RCC 7860 (cell line): ENCODE data around the gene DEXI.
A peak's percentile ranks its signal among the peaks of the same experiment; 100 is the strongest.

ENCODE experiments used
- DNase-seq: peaks from one replicate; pipeline ENCODE4 v3.0.0-alpha.2; 2015; ENCODE audit warnings: low spot score
- FAIRE-seq: peaks from 2 replicates; lab custom pipeline; 2012; peaks lifted over from hg19 to GRCh38; lab: Jason Lieb, UNC

Gene DEXI

DNA sequence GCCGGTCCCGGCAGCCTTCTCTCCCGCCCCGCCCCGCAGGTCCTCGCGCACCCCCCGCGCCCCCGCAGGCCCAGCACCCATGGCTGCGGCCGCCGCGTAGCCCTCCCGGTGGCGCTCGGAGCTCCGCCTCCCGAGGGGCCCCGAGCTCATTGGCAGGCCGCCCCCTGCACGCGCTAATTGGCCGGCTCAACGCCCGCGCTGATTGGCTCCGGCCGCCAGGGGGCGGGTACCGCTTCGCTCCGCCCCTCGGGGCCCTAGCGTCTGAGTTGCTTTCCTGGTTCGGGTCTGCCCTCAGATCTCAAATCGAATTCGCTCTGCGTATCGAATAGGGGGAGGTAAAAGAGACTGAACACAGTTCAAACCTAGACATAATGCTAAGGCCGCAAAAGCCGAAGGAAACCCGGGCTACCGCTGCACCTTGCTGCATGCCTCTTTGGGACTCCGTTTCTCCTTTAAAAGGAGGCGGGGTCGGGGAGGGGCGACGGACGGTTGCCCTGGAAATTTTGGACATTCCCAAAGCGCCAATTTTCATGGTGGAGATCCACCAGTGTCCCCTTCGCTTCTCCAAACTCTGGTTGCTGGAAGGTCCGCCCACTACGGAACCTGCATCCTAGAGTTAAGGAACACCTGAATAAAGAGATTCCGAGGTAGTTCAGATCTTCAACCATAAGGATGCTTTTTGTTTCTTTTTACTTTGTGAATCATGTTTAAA lies at the start of gene DEXI:
Gene DEXI (minus strand): TSS at position 117 of the 712 bp plus-strand sequence. CDS start 463 bp downstream, outside the sequence.
- FAIRE-seq (no peak), DNase-seq (peak; percentile 82)

DNA sequence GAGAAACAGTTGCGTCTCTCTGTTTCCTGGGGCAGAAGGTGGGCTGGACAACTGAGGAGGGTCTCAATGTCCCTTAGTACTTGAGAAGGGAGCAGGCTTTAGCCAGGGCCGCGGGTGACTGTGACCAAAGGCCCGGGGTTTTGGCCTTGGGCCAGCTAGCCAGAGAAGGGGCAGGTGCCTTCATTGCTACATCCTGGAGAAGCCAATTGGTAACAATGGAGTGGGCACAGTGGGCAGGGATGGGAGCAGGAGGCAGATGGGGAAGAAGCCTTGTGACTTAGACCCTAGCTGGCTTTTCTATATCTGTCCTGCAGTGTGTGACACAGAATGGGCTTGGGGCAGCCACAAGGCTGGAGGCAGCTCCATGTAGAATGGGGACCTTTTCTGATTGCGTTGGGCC lies 48.1 kb upstream of the DEXI start:
- DNase-seq (no peak), FAIRE-seq (no peak)

GRCh38 chr16:10989559-10989958 lies 47.3 kb upstream of the DEXI start:
- no peak for DNase-seq
- no peak for FAIRE-seq

GRCh38 chr16:10988879-10989278 lies 46.6 kb upstream of the DEXI start:
- no peak for FAIRE-seq

DNA sequence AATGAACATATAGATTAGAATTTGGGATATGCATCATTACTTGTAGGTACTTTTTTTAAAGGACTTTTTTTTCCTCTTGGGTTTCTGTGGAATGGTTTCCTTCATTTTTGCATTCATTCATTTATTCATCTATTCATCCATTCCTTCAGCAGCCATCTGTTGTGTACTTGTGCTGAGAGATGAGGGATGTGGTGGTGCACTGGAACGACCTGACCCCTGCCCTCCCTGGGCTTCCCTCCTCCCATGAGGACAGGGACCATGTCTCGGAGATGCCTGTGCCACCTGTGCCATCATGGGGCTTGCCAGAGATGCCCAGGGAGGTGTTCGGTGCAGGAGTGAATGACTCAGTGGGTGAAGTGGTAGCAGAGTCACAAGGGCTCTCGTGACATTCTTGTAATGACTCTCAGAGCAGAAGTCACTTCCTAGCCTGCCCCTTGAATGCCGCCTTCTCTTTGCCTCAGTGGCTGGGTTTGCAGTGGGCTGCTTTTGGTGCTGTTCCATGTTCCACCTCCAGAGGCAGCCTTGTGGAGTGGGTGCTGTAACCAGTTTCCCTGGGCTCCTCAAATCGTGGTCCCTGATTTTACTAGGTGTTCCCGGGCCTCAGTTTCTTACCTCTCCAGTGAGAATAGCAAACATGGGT lies 46.0 kb upstream of the DEXI start:
- no peak for FAIRE-seq

More at GRCh38 chr16:10988879-10989278, 46.6 kb upstream of the DEXI start:
- no peak for DNase-seq

GRCh38 chr16:10987361-10988163 lies 45.3 kb upstream of the DEXI start:
- DNase-seq (no peak), FAIRE-seq (no peak)

More for the DNA sequence above, 46.0 kb upstream of the DEXI start:
- no peak for DNase-seq

- DNase-seq: peak; percentile 69
- FAIRE-seq: no peak
These were observed 42.2 kb upstream of the DEXI start for GRCh38 chr16:10984509-10984908.

DNA sequence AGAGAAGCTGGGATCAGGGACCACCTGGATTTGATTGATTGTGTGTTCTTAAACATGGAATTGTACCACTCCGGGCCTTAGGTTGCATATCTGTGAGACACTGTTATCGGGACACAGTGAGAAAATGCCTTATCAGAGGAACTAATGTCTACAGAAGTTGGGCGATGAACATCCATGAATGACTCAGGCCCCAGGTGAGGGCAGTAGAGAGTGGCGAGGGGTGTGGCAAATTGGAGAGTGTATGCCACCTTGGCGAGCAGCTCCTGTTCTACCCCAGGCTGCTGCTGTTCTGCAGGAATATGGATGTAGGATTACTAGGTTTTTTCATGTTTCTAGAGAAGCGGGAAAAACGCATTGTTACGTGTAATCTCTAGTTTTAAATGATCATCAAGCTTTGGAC lies 40.9 kb upstream of the DEXI start:
- DNase-seq (no peak), FAIRE-seq (no peak)

- FAIRE-seq (no peak), DNase-seq (no peak)
These were observed 40.3 kb upstream of the DEXI start for GRCh38 chr16:10982465-10983150.

DNA sequence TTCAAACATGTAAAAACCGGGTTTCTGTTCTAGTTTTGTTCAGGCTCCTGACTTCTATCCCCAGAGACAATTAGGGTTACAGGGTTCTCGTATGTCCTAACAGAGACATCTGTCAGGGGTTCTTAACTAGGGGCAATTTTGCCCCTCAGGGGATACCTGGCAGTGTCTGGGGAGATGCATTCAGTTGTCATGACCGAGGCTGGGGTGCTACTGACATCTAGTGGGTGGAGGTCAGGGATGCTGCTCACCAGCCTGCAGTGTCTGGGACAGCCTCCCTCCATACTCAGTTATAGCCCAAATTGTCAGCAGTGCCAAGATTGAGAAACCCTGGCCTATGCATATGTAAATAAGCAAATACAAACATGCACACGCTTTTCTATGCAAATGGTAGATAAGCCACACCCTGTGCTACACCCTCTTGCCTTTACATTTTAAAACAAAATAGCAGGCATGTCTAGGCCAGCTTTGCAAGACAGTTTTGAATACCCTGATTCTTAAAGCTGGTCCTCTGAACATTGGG lies 39.5 kb upstream of the DEXI start:
- DNase-seq (no peak), FAIRE-seq (no peak)

DNA sequence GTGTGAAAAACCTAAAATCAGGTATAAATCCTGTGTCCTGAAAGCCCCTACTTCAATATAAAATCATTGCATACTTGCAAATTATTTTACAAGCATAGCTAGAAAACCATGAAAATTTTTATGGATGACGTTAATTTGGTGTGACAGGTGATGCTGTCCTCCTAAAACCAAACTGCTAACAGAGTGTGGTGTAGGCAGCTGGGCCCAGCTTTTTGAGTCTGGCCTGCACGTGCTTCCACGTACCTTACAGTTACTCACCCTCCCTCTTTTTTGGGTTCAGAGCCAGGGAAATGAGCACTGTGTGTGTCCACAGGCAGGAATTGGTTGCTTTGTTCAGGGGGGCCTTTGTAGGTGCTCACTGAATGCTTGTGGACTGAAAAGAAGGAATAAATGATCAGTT lies 38.5 kb upstream of the DEXI start:
- no peak for FAIRE-seq
- no peak for DNase-seq

DNA sequence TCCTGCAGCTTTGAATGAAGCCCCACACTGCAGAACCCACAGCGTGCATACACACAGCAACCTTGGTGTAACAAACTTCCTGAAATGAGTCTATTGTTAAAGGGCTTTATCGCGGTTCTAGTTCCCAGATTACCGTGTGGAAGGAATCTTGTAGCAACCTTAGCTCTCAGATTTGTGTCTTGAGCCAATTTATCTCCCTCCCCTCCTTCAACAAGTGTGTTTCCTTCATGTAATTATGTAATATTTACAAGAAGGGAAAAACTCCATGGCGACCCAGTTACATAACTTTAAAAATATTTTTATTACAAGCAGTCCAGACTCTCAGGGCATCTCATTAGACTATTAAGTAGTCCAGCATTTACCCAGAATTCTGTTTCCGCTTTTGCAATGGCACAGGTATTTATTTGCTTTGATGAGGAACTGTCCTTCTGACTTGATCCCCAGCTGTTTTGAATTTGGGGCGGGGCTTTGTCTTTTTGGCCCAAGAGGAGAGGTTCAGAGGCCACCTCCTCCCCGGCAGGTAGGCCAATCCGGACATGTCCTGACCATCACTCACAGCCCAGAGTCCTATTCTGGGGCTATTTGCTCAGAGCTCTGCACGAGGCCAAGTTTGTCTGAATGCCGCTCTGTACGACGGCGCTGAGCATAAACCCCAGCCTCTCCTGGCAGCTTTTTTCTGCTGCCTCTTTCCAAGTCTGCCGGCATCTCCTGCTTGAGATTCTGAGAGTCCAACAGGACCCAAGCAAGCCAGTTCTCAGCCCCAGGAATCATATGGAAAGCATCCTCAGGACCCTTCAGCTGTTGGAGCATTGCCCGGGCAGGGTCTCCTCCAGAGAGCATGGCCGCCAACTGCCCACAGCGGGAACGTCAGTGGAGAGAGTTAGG lies 37.7 kb upstream of the DEXI start:
- DNase-seq: no peak
- no peak for FAIRE-seq

DNA sequence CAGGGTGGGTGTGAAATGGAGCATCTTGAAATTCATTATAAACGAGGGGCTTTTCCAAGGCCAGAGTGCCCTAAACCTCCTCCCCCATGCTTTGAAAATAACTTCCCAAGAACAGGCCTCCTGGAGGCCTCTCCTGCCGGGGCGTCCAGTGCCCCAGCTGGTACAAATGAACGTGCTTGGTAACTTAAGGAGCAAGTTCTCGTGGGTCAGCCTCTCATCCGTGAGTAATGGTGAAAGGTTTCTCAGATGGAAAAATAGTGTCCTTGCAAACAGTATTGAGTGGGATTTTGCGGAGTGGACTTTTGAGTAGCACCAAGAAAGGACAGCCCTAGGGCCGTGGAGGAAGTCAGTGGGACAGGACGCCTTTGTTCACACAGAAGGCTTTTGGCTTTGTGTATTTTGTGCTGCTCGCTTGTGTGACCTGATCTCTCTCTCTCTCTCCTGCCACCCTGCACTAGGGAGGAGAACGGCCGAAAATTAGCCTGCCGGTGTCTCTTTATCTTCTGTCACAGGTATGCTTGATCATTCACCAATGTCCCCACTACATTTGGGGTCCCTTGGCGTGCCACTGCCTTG lies 36.7 kb upstream of the DEXI start:
- FAIRE-seq (no peak), DNase-seq (no peak)

DNA sequence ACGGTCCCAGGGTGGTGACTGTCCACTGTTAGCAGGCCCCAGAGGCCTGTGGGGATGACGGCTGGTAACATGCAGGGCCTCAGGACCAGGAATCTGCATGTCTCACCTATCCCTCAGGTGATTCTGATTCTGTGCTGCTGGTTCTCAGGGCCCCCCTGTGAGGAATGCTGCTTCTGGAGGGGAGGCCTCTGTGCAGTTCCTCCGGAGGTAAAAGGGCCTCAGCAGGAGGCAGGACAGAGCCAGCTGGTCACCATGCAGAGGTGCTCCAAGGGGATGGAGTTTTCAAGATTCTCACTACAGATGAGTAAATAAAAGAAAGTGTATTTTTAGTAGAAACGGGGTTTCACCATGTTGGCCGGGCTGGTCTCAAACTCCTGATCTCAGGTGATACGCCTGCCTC lies 35.9 kb upstream of the DEXI start:
- no peak for FAIRE-seq
- DNase-seq: no peak

DNA sequence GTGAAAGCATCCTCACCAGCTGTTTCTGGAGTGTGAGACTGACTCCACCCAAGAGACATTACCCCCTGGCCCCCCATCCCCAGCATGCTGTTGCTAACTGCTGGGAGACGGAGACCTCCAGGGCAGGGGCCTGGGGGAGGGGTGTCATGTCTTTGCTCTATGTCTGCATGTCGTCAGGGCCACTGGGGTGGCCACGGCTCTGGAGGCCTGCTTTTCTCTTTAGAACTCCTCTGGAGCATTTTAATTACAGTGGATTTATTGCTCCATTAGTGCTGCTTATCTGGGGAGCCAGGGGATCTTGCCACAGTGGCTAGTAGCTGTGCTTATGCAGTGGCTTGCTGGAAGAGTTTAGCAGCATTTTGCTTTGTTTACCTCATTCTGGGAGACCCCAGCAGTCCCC lies 34.4 kb upstream of the DEXI start:
- FAIRE-seq (no peak), DNase-seq (no peak)

DNA sequence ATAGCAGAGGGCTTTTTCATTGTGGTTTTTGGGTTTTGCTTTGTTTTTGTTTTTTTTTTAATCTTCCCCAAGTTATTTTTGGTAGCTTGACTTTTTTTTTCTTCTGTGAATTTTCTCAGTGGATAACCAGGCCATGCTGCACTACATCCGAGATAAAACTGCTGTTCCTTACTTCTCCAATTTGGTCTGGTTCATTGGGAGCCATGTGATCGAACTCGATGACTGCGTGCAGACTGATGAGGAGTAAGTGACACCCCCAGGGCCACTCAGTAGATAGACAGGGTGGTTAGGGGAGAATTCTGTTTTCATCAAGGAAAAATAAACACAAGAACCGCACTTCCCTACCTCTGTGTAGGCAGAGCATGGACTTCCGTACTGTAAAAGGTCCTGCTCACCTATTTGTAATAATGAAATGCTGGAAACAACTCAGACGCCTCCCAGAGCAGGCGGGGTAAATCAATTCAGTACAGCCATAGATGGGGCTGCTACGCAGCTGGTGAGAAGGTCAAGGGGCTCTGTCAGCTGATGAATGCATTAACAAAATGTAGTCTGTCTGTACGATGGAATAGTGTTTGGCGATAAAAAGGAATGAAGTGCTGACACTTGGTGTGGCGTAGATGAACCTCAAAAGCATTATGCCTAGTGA lies 30.7 kb upstream of the DEXI start:
- FAIRE-seq (no peak), DNase-seq (no peak)

DNA sequence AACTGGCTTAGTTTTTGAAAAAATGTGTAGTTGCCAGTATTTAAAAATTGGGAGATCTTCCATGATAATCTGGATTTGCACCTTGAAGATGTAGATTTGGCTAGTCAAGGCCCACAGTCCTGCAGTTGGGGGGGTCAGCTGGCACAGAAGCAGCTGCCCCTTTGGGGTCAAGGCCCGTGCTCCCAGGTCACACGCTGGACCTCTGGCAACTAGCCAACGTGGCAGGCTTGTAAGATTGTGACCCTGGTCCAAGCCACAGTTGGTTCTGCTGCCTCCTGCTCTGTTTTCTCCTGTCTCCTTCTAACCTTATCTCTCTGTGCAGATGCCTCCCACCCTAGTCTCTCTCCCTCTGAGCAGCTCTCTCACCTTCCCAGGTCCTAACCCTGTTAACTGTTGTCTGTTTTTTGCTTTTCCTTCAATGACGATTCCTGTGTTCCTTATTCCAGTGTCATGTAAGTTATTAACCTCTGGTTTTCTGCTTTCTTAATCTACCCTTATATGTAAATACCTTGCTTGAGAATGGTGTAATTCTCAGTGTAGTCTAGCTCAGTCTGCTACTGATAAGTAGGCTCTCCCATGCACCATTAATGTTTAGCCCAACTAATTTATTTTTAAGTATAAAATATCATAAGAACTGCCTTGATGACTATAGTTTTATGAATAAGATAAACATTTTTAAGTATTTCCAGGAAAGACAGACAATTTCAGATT lies 30.0 kb upstream of the DEXI start:
- no peak for FAIRE-seq
- no peak for DNase-seq

GRCh38 chr16:10971560-10971961 lies 29.3 kb upstream of the DEXI start:
- peak; percentile 52 for DNase-seq
- peak; percentile 15 for FAIRE-seq
